ENCODE measurements around the gene ZFAND2A.

GRCh38 chr7:1197997-1198625 is 38.1 kb upstream of the ZFAND2A start:
- TF ChIP-seq POLR2A (IDR thresholded peaks at IDR 0.05; ENCODE audit: control extremely low read depth in 1 of 2, low read depth in 2 of 2, low read length in 2 of 2) (no peak), CTCF (IDR thresholded peaks at IDR 0.05; ENCODE audit: control extremely low read depth in 1 of 3, insufficient read depth in 1 of 3, low read depth in 1 of 3, low read length in 3 of 3) (no peak), POLR2AphosphoS5 (IDR thresholded peaks at IDR 0.05; ENCODE audit: low read depth, low read length) (no peak), MAX (IDR thresholded peaks at IDR 0.05) (no peak), NRF1 (IDR thresholded peaks at IDR 0.05; ENCODE audit: low read depth, low read length) (no peak), USF2 (IDR thresholded peaks at IDR 0.05; ENCODE audit: low read length) (no peak), CBX8 (IDR thresholded peaks at IDR 0.05; ENCODE audit: borderline replicate concordance, low read depth, low read length) (no peak), CREB1 (IDR thresholded peaks at IDR 0.05) (no peak)
